Measurements from ENCODE around the gene LCE1F. TPM values are rescaled to one million over a fixed set of nuclear protein-coding genes. Genes with fewer than 3 reads are reported as not detected.

The LCE1F gene
- total RNA-seq, 2 experiments from 2014 or later: not detected

DNA sequence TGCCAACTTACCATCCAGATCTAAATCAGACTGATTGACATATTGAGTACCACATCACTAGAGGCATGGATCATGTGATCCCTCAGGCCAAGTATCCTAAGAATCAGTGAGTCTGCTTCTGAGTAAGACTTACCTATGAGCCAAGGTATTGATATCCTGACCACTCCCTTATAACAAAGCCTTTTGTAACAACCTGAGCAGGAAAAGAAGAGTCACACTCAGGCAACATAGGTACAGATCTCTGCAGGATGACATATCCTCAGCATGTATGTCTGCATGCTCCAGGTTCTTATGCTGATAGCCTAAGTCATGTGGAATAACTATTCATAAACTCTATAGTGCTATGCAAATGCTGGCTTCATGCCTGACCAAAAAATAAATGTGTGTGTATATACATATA, 50.0 kb downstream of the LCE1F start:
- POLR2A ChIA-PET: no interaction called here
- no peak for ATAC-seq (ENCODE audit: poor library complexity)
- Mint-ChIP-seq H3K4me3 (no peak overlapping the region), H3K9me3 (no peaks in the 10 kb centered on the region), H3K4me1 (ENCODE audit: low read depth) (no peaks in the 10 kb centered on the region), H3K27me3 (peaks cover 52% of the 10 kb centered on the region), H3K27ac (no peak overlapping the region), H3K36me3 (ENCODE audit: low read depth) (no peaks in the 10 kb centered on the region)
- CTCF ChIA-PET: no interaction called here
- TF ChIP-seq, protein P1, sequence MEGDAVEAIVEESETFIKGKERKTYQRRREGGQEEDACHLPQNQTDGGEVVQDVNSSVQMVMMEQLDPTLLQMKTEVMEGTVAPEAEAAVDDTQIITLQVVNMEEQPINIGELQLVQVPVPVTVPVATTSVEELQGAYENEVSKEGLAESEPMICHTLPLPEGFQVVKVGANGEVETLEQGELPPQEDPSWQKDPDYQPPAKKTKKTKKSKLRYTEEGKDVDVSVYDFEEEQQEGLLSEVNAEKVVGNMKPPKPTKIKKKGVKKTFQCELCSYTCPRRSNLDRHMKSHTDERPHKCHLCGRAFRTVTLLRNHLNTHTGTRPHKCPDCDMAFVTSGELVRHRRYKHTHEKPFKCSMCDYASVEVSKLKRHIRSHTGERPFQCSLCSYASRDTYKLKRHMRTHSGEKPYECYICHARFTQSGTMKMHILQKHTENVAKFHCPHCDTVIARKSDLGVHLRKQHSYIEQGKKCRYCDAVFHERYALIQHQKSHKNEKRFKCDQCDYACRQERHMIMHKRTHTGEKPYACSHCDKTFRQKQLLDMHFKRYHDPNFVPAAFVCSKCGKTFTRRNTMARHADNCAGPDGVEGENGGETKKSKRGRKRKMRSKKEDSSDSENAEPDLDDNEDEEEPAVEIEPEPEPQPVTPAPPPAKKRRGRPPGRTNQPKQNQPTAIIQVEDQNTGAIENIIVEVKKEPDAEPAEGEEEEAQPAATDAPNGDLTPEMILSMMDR (IDR thresholded peaks at IDR 0.05): no peak
- intact Hi-C loops (cut with DNase I, micrococcal nuclease): no loop called here
- H3K27ac ChIP-seq (ENCODE audit: low read depth in 1 of 2, low read length in 2 of 2): no peak overlapping the region
- H3K4me3 ChIP-seq (ENCODE audit: low read length): no peak overlapping the region
- H3K9me3 ChIP-seq (ENCODE audit: control insufficient read depth in 1 of 2, insufficient read depth in 1 of 2, low read length in 2 of 2): no peaks in the 10 kb centered on the region
- no peaks in the 10 kb centered on the region for H3K4me1 ChIP-seq (ENCODE audit: insufficient read depth, low read length)
- no peak for DNase-seq
- H3K36me3 ChIP-seq (ENCODE audit: insufficient read depth, low read length): no peaks in the 10 kb centered on the region
- H3K27me3 ChIP-seq (ENCODE audit: control insufficient read depth in 1 of 2, insufficient read depth in 2 of 2, low read length in 2 of 2): peaks cover 10 to 15% of the 10 kb centered on the region in 2 experiments

Other genes with a start within 250 kb of the LCE1F start
- gene LCE3E, start 208.4 kb upstream of the LCE1F start, total RNA-seq: not detected
- not detected for gene LCE3D, start 194.6 kb upstream of the LCE1F start, total RNA-seq
- not detected for gene LCE3C, start 174.9 kb upstream of the LCE1F start, total RNA-seq
- not detected for gene LCE3B, start 161.3 kb upstream of the LCE1F start, total RNA-seq
- not detected for gene LCE3A, start 152.0 kb upstream of the LCE1F start, total RNA-seq
- gene LCE2D, start 111.8 kb upstream of the LCE1F start, total RNA-seq: not detected
- gene LCE2C, start 99.9 kb upstream of the LCE1F start, total RNA-seq: not detected
- gene LCE2B, start 89.0 kb upstream of the LCE1F start, total RNA-seq: not detected
- gene LCE2A, start 76.8 kb upstream of the LCE1F start, total RNA-seq: not detected
- not detected for gene LCE4A, start 67.0 kb upstream of the LCE1F start, total RNA-seq
- gene KPRP, start 17.1 kb upstream of the LCE1F start, total RNA-seq: not detected
- not detected for gene LCE1E, start 11.1 kb downstream of the LCE1F start, total RNA-seq
- gene LCE1D, start 21.6 kb downstream of the LCE1F start, total RNA-seq: not detected
- not detected for gene LCE1C, start 31.5 kb downstream of the LCE1F start, total RNA-seq
- not detected for gene LCE1B, start 36.8 kb downstream of the LCE1F start, total RNA-seq
- not detected for gene LCE1A, start 52.3 kb downstream of the LCE1F start, total RNA-seq
- gene LCE6A, start 67.7 kb downstream of the LCE1F start, total RNA-seq: not detected
- gene LCE7A, start 84.9 kb downstream of the LCE1F start, total RNA-seq: not detected
- gene SMCP, start 103.2 kb downstream of the LCE1F start, total RNA-seq: not detected
- gene IVL, start 133.4 kb downstream of the LCE1F start, total RNA-seq: not detected
- gene SPRR5, start 172.1 kb downstream of the LCE1F start, total RNA-seq: not detected
- not detected for gene SPRR4, start 195.5 kb downstream of the LCE1F start, total RNA-seq
- gene SPRR1A, start 208.9 kb downstream of the LCE1F start, total RNA-seq: not detected
- not detected for gene SPRR3, start 226.6 kb downstream of the LCE1F start, total RNA-seq

All from CD4-positive, alpha-beta T cell (primary cell).